IMR-90 (cell line): Measurements from ENCODE around the gene S100A6.

Experiments
- CHD1 ChIP-seq: IDR thresholded peaks from 2 replicates; pipeline ENCODE4 v1.6.1; 2012; ENCODE audit warnings: low read depth, low read length, improper control_type of control experiment
- POLR2A ChIP-seq: IDR thresholded peaks from 2 replicates; pipeline ENCODE4 v1.6.1; 2012; ENCODE audit warnings: mild to moderate bottlenecking, low read depth, low read length
- RAD21 ChIP-seq: IDR thresholded peaks from 2 replicates; pipeline ENCODE4 v1.6.1; 2012; ENCODE audit warnings: low read length, improper control_type of control experiment
- RFX5 ChIP-seq: IDR thresholded peaks from 2 replicates; pipeline ENCODE4 v1.8.0; 2012; ENCODE audit warnings: low read depth, mild to moderate bottlenecking, low read length, moderate library complexity
- SMC3 ChIP-seq: fragments of 150-350 bp; IDR thresholded peaks from 2 replicates; pipeline ENCODE4 v1.6.1; 2016; ENCODE audit warnings: low read depth, mild to moderate bottlenecking, antibody characterized with exemption, low read length, moderate library complexity
- TF ChIP-seq, protein P1 (sequence below): conservative IDR thresholded peaks from 2 replicates; pipeline ENCODE4 v1.5.1; 2012; ENCODE audit warnings: mild to moderate bottlenecking, low read depth, low read length, improper control_type of control experiment
- TF ChIP-seq, protein P2 (sequence below): fragments of 150-350 bp; IDR thresholded peaks from 2 replicates; pipeline ENCODE4 v1.6.1; 2017; ENCODE audit warnings: mild to moderate bottlenecking, antibody characterized with exemption, low read length, low read depth

DNA sequence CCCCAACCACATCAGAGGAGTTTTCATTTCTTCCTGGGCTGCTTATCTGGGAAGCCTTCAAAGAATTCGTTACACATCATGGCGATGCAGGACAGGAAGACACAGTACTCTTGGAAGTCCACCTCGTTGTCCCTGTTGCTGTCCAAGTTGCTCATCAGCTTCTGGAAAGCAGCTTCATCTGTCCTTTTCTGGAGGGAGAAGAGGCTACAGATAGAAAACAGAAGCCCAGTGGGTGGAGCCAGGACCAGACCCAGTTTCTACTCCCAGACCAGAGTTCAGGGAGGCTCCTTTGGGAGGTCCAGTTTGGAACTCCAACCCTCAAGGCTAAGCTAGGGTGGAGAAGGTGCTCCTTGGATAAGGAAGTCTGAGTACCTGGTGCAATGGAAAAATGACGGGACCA, 7.9 kb upstream of the S100A6 start:
- TF ChIP-seq RAD21 (no peak), POLR2A (no peak), RFX5 (no peak), SMC3 (no peak), CHD1 (no peak)
- TF ChIP-seq, protein P1, sequence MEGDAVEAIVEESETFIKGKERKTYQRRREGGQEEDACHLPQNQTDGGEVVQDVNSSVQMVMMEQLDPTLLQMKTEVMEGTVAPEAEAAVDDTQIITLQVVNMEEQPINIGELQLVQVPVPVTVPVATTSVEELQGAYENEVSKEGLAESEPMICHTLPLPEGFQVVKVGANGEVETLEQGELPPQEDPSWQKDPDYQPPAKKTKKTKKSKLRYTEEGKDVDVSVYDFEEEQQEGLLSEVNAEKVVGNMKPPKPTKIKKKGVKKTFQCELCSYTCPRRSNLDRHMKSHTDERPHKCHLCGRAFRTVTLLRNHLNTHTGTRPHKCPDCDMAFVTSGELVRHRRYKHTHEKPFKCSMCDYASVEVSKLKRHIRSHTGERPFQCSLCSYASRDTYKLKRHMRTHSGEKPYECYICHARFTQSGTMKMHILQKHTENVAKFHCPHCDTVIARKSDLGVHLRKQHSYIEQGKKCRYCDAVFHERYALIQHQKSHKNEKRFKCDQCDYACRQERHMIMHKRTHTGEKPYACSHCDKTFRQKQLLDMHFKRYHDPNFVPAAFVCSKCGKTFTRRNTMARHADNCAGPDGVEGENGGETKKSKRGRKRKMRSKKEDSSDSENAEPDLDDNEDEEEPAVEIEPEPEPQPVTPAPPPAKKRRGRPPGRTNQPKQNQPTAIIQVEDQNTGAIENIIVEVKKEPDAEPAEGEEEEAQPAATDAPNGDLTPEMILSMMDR = no peak
- TF ChIP-seq, protein P2, sequence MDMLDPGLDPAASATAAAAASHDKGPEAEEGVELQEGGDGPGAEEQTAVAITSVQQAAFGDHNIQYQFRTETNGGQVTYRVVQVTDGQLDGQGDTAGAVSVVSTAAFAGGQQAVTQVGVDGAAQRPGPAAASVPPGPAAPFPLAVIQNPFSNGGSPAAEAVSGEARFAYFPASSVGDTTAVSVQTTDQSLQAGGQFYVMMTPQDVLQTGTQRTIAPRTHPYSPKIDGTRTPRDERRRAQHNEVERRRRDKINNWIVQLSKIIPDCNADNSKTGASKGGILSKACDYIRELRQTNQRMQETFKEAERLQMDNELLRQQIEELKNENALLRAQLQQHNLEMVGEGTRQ = no peak
